Activated CD4-positive, alpha-beta memory T cell treated with anti-CD3 and anti-CD28 coated beads, Interleukin-2, amount 10 ng/mL, durations not matched to agents 7 days and 5 days (primary cell): ENCODE results near the gene CYSTM1. TPM values are rescaled to one million over a fixed set of nuclear protein-coding genes. Genes with fewer than 3 reads are reported as not detected.
"Not testable (repeated sequence)": the region's sequence is repeated elsewhere in the genome, so short reads cannot be mapped to it uniquely, and the experiment has no call there.

ENCODE experiments used
- CTCF ChIA-PET: fragments of 350-600 bp; sonication (Branson Sonifier 250); formaldehyde crosslinking; loops from one replicate; lab custom pipeline; 2021; ENCODE audit warnings: antibody characterized with exemption, inconsistent platforms; lab: Charles Lee
- POLR2A ChIA-PET: fragments of 350-600 bp; sonication (Branson Sonifier 250); formaldehyde crosslinking; loops from one replicate; lab custom pipeline; 2021; ENCODE audit warnings: antibody characterized with exemption; lab: Charles Lee
- DNase-seq: peaks from one replicate; pipeline ENCODE4 v3.0.0-alpha.2; 2020
- H3K27ac Mint-ChIP-seq: one replicate; pipeline ENCODE4 v1.8.0; 2021; ENCODE audit warnings: mild to moderate bottlenecking, mixed read lengths
- H3K27me3 Mint-ChIP-seq: one replicate; pipeline ENCODE4 v1.8.0; 2021; ENCODE audit warnings: mixed read lengths
- H3K36me3 Mint-ChIP-seq: one replicate; pipeline ENCODE4 v1.8.0; 2021; ENCODE audit warnings: low read depth, mixed read lengths
- H3K4me1 Mint-ChIP-seq: one replicate; pipeline ENCODE4 v1.8.0; 2021; ENCODE audit warnings: mixed read lengths
- H3K4me3 Mint-ChIP-seq: one replicate; pipeline ENCODE4 v1.8.0; 2021; ENCODE audit warnings: mild to moderate bottlenecking, mixed read lengths
- H3K9me3 Mint-ChIP-seq: one replicate; pipeline ENCODE4 v1.8.0; 2021; ENCODE audit warnings: mixed read lengths
- total RNA-seq, 2 experiments: library from RNA; stranded (reverse); gene quantifications; one replicate each; pipeline ENCODE4 v1.2.3, GENCODE V29; 2021

Gene CYSTM1
- total RNA-seq, 2 experiments from 2014 or later, result 20.1 to 22.3 TPM

DNA sequence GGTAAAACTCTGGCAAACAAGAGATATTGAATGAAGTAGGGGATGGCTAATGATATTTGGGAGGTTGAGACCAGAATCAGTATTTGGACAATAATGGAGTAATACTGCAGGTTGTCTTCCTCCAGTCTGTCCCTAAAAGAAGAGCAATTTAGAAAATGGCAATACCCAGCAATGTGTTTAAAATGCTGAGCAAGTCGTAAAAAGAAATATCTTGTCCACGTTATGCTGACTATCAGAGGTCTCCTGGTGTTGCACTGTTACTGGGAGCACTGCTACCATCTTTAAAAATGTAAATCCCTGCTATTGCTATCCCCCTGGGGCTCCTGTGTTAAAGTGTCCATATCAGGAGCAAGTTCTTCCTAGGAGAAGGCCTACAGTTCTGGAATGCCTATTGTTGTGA, 10.4 kb downstream of the CYSTM1 start:
- Mint-ChIP-seq H3K9me3 (no peaks in the 10 kb centered on the region), H3K36me3 (peaks cover 5% of the 10 kb centered on the region), H3K4me1 (peaks cover 8% of the 10 kb centered on the region), H3K4me3 (no peak overlapping the region), H3K27me3 (no peaks in the 10 kb centered on the region), H3K27ac (no peak overlapping the region)
- DNase-seq, result no peak
- POLR2A ChIA-PET, result no interaction called here
- CTCF ChIA-PET, result no interaction called here

DNA sequence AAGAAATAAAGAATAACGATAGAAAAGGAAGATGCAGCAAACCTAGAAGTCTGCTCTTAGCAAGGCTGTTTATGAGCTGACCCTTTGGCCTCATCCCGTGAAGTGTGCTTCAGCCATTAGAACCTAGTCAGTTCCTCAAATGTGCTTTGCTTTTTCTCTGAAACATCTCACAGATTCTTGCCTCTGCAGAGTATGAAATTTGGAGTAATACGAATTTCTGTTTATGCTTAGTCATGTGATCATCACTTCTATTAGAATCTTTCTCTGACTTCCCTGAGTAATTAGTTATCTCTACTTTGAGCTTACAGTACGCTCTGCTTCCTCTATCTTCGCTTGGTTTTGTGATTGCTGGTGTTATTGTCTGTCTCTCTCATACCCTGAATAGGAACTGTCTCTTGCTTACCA, 11.3 kb downstream of the CYSTM1 start:
- DNase-seq, result no peak
- Mint-ChIP-seq H3K4me3 (no peak overlapping the region), H3K27me3 (no peaks in the 10 kb centered on the region), H3K27ac (no peak overlapping the region), H3K36me3 (peaks cover 5% of the 10 kb centered on the region), H3K9me3 (no peaks in the 10 kb centered on the region), H3K4me1 (peaks cover under 1% of the 10 kb centered on the region)
- CTCF ChIA-PET, result interaction anchor here (1.4 kb wide), 1 partner anchor 9 kb away, joined by 4 read pairs; no protein-coding TSS in a partner anchor
- POLR2A ChIA-PET, result no interaction called here

DNA sequence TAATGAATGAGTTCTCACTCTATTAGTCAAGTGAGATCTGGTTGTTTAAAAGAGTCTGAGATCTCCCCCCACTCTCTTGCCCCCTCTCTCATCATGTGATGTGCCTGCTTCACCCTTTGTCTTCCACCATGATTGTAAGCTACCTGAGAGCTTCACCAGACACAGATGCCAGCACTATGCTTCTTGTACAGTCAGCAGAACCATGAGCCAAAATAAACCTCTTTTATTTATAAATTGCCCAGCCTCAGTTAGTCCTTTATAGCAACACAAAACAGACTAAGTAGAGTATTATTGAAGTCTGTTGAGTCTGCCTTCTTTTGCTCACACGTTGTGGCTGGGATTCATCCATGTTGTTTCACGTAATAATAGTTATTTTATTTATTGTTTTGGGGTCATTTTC, 14.3 kb downstream of the CYSTM1 start:
- POLR2A ChIA-PET, result interaction anchor here (1.0 kb wide), 1 partner anchor 15 kb away, joined by 5 read pairs; no protein-coding TSS in a partner anchor

DNA sequence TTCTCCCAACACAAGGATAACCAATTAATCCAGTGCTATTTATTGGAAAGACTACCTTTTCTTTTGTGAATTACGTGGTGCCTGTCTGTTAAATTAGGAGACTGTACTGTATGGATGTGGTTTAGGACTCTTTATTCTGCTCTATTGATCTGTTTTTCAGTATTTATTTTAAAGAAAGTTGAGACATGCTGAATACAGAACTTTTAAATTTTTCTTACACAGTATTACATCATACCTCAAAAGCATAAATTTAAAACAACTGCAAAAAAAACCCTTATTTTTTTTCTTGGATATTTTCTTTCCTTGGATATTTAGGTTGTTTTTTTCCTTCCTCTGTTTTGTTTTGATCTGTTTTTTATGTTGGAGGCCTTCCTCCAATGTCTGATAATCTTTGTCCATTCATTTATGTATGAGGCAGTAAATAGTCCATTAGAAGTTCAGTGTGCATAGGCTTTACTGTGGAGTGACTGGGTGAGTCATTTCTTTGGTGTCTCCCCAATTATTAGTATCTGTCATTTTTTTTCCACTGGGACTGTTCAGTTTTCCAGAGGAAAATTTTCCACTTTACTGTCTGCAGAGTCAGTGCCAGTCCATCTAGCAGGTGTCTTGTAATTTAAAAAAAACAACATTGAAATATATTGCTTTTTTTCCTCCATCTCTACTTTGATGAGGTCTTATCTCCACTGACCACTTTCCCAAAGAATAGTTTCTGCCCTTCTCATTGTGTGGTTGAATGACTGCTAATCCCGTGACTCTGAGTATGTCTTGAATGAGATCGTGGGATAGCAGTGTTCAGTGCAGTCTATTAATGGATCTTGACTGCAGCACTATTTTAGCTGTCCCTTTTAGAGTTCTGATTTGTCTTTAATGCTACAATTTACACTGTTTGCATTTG, 15.2 kb downstream of the CYSTM1 start:
- CTCF ChIA-PET, result no interaction called here
- Mint-ChIP-seq H3K4me1 (no peaks in the 10 kb centered on the region), H3K27me3 (no peaks in the 10 kb centered on the region), H3K9me3 (no peaks in the 10 kb centered on the region), H3K36me3 (peaks cover 5% of the 10 kb centered on the region), H3K27ac (no peak overlapping the region), H3K4me3 (no peak overlapping the region)
- DNase-seq, result no peak
- POLR2A ChIA-PET, result interaction anchor here (0.6 to 1.0 kb wide), 2 partner anchors 16 to 195 kb away, joined by 3 to 5 read pairs; no protein-coding TSS in a partner anchor

More for the DNA sequence above, 14.3 kb downstream of the CYSTM1 start:
- CTCF ChIA-PET, result interaction anchor here (0.7 kb wide), 1 partner anchor 50 kb away, joined by 4 read pairs; no protein-coding TSS in a partner anchor
- DNase-seq, result no peak
- H3K27me3 Mint-ChIP-seq, result no peaks in the 10 kb centered on the region
- H3K36me3 Mint-ChIP-seq, result peaks cover 5% of the 10 kb centered on the region
- no peaks in the 10 kb centered on the region for H3K4me1 Mint-ChIP-seq
- H3K4me3 Mint-ChIP-seq, result no peak overlapping the region
- H3K27ac Mint-ChIP-seq, result no peak overlapping the region
- H3K9me3 Mint-ChIP-seq, result no peaks in the 10 kb centered on the region

DNA sequence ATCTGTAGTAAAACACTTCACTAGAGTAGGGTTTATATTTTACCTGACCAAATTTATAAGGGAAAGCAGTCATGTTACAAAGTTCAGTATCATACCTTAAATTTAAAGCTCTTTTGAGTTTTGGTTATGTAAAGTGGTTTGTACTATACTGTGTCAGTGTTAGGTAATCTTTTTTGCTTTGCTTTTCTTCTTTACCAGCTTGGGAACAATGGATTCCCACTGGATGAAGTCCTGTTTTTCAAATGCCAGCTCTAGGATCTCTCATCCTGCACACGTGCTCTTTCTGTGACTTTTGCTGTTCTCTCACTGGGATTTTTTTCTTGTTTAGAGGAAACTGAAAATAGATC, 15.9 kb downstream of the CYSTM1 start:
- Mint-ChIP-seq H3K36me3 (peaks cover 5% of the 10 kb centered on the region), H3K27me3 (no peaks in the 10 kb centered on the region), H3K27ac (no peak overlapping the region), H3K4me3 (no peak overlapping the region), H3K4me1 (no peaks in the 10 kb centered on the region), H3K9me3 (no peaks in the 10 kb centered on the region)
- CTCF ChIA-PET, result no interaction called here
- POLR2A ChIA-PET, result no interaction called here
- no peak for DNase-seq

DNA sequence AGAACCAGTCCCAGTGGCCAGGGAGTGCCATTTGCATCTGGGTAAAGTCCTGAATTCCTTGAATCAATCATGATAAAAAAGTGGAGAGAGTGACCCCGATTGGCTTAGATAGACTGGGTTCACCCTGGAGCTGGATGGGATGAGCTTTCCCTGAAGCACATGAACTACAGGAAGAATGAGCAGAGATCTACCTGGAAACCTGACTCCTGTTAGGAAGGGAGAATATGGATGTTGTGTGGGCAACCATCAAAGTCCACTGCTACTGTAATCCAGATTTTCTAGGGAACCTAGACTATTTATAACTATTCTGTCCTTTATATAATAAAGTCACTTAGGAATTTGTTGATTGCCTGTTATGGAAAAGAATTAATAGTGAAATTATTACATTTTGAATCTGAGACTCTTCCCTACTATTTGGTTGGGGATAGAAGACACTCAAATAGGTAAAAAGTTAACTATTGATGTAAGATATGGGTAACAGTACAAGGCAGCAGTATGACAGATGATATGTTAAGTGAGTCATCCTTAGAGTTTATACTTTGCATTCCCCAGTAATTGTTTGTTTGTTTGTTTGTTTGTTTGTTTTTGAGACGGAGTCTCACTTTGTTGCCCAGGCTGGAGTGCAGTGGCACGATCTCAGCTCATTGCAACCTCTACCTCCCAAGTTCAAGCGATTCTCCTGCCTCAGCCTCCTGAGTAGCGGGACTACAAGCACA, 17.9 kb downstream of the CYSTM1 start:
- ChIA-PET CTCF (no interaction called here), POLR2A (no interaction called here)
- no peaks in the 10 kb centered on the region for H3K4me1 Mint-ChIP-seq
- H3K27ac Mint-ChIP-seq, result no peak overlapping the region
- DNase-seq, result no peak
- no peaks in the 10 kb centered on the region for H3K27me3 Mint-ChIP-seq
- peaks cover 5% of the 10 kb centered on the region for H3K36me3 Mint-ChIP-seq
- H3K9me3 Mint-ChIP-seq, result no peaks in the 10 kb centered on the region
- H3K4me3 Mint-ChIP-seq, result no peak overlapping the region

DNA sequence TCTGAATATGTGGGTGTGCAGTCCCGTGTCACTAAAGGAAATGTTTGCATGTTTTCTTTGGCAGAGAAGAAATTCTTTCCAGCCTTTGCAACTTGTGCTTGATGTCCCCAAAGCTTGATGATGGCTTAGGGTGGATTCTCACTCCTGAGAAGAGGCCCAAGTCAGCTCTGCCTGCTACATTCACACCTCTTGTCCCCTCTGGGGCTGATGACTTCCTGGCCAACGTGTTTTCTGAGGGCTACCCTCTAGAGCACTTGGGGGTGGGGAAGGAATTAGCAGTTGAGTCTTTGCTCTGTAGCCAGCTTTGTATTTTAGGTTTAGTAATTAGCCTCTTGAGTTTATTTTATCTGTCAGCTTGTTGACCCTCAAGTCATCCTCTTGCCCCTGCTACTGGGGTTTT, 19.7 kb downstream of the CYSTM1 start:
- no peak overlapping the region for H3K4me3 Mint-ChIP-seq
- ChIA-PET CTCF (no interaction called here), POLR2A (no interaction called here)

DNA sequence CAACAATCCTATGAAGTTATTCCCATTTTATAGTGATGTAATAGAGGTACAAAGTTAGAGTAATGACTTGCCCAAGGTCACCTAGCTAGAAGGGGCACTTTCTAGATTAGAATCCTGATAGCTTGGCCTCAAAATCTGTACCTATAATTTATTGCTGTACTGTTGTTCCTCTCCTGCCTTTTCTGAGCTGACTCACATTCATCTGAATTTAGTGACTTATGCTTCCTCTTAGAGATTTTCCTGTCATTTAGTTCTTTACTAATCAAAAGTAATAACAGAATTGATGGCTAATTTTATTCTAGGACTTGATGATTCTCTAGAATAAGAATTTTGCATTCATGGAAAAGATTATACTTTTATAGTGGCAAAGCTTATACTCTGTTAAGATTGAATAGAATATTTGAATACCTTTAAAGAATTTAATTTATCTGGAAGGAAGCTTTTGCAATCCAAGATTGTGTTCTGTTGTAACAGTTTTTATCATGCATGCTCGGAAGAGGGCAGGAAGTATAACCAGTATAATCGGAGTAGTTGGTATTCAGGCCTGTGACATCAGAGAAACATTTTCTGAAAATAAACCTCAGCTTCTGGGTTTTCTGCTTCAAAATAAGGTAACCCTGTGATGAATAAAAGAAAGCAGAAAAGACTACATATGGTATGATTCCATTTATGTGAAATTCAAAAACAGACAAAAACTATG, 21.3 kb downstream of the CYSTM1 start:
- Mint-ChIP-seq H3K9me3 (no peaks in the 10 kb centered on the region), H3K27ac (no peak overlapping the region), H3K36me3 (no peaks in the 10 kb centered on the region), H3K4me3 (no peak overlapping the region), H3K4me1 (no peaks in the 10 kb centered on the region), H3K27me3 (no peaks in the 10 kb centered on the region)
- ChIA-PET POLR2A (interaction anchor here (0.6 kb wide), 1 partner anchor 8 kb away, joined by 3 read pairs; no protein-coding TSS in a partner anchor), CTCF (no interaction called here)
- no peak for DNase-seq

More for the DNA sequence above, 19.7 kb downstream of the CYSTM1 start:
- Mint-ChIP-seq H3K4me1 (no peaks in the 10 kb centered on the region), H3K9me3 (no peaks in the 10 kb centered on the region), H3K27ac (no peak overlapping the region), H3K36me3 (no peaks in the 10 kb centered on the region), H3K27me3 (no peaks in the 10 kb centered on the region)
- no peak for DNase-seq

DNA sequence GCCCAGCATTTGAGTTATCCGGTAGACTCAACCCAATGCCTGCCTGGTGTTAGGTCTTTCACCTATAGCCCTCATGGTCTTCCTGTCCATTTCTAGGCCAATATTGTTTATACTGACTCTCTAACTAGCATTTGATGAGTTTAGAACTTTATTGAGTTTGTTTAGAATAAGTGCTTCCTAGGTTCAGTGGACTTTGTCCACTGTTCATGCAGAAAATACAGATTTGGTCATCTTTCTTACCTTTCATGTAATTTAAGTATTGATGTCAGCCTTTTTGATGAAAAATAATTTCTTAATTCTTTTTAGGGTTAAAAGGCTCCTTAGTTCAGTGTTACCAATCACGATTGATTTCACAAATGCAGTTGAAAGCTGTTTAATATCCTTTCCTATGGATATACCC, 22.0 kb downstream of the CYSTM1 start:
- ChIA-PET CTCF (no interaction called here), POLR2A (no interaction called here)
- Mint-ChIP-seq H3K4me3 (no peak overlapping the region), H3K36me3 (no peaks in the 10 kb centered on the region), H3K27ac (no peak overlapping the region), H3K27me3 (no peaks in the 10 kb centered on the region), H3K4me1 (no peaks in the 10 kb centered on the region), H3K9me3 (no peaks in the 10 kb centered on the region)
- DNase-seq, result no peak

DNA sequence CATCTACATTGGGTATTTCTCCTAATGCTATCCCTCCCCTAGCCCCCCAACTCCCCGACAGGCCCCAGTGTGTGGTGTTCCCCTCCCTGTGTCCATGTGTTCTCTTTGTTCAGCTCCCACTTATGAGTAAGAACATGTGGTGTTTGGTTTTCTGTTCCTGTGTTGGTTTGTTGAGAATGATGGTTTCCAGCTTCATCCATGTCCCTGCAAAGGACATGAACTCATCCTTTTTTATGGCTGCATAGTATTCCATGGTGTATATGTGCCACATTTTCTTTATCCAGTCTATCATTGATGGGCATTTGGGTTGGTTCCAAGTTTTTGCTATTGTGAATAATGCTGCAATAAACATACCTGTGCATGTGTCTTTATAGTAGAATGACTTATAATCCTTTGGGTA, 23.9 kb downstream of the CYSTM1 start:
- H3K4me3 Mint-ChIP-seq, CTCF ChIA-PET, POLR2A ChIA-PET, H3K27ac Mint-ChIP-seq, DNase-seq, H3K27me3 Mint-ChIP-seq, H3K36me3 Mint-ChIP-seq, H3K9me3 Mint-ChIP-seq, H3K4me1 Mint-ChIP-seq: not testable (repeated sequence)

DNA sequence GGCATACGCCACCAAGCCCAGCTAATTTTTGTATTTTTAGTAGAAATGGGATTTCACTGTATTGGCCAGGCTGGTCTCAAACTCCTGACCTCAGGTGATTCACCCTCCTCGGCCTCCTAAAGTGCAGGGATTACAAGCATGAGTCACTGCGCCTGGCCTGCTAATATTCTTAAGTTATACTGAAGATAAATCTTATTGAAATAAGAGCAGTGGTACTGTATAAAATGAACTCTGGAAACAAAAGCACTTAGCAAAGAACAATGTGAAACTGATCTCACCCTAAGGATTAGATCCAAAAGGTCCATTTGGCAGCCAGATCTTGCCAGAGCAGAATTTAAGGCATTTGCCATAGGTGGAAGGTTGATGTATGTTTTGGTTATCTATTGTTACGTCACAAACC, 27.1 kb downstream of the CYSTM1 start:
- Mint-ChIP-seq H3K4me3 (no peak overlapping the region), H3K27me3 (no peaks in the 10 kb centered on the region), H3K36me3 (no peaks in the 10 kb centered on the region), H3K9me3 (no peaks in the 10 kb centered on the region), H3K4me1 (peaks cover 2% of the 10 kb centered on the region), H3K27ac (no peak overlapping the region)
- ChIA-PET CTCF (no interaction called here), POLR2A (no interaction called here)
- no peak for DNase-seq

DNA sequence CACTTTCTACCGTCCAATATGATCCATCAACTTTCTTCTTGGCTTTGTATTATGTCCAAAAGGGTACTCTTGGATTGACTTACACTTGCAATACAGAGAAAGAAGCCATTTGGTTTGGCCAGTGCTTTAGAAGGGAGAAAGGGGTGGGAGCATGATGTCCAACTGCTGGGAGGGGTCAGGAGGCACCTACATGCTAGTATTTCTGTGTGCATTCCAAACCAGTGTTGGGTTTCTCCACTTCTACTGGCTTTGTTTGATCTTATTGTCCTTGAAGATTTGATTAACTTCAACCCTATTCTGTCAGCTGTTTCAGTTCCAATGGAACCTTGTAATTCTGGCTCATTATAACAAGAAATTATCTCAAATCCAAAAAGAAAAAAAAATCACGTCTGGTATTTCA, 27.6 kb downstream of the CYSTM1 start:
- no peaks in the 10 kb centered on the region for H3K27me3 Mint-ChIP-seq
- POLR2A ChIA-PET, result no interaction called here
- CTCF ChIA-PET, result no interaction called here
- peaks cover 7% of the 10 kb centered on the region for H3K4me1 Mint-ChIP-seq
- no peaks in the 10 kb centered on the region for H3K9me3 Mint-ChIP-seq
- no peaks in the 10 kb centered on the region for H3K36me3 Mint-ChIP-seq
- DNase-seq, result no peak
- H3K27ac Mint-ChIP-seq, result no peak overlapping the region
- no peak overlapping the region for H3K4me3 Mint-ChIP-seq

DNA sequence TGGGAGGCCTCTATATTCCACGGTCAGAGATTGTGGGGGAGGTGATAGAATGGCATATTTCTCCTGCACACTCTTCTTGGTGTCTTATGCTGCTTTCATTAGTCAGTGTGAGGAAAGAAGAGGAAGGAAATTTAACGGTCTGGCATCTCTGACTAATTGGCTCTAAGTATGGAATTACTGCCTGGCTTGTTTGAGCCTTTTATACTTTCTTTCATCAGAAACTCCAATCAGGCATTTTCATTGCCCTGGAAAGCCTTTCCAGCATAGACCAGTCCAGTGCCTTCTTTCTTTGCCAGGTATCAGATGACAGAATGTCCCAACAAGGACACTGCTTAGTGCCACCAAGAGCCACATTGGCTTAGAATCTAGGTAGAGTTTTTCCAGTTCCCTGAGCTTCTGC, 30.2 kb downstream of the CYSTM1 start:
- Mint-ChIP-seq H3K27me3 (no peaks in the 10 kb centered on the region), H3K9me3 (peaks cover 2% of the 10 kb centered on the region), H3K4me1 (peaks cover 9% of the 10 kb centered on the region), H3K36me3 (peaks cover 3% of the 10 kb centered on the region), H3K4me3 (no peak overlapping the region), H3K27ac (no peak overlapping the region)
- POLR2A ChIA-PET, result no interaction called here
- CTCF ChIA-PET, result interaction anchor here (0.6 to 1.0 kb wide), 3 partner anchors 31 to 131 kb away, joined by 3 read pairs; no protein-coding TSS in a partner anchor
- DNase-seq, result no peak
